MM.1S (cell line): ENCODE data around the gene SPPL3.

Experiments
- EZH2 ChIP-seq: fragments of 300-600 bp; sonication (generic); optimal IDR thresholded peaks from 2 replicates; pipeline ENCODE3; 2017; ENCODE audit warnings: low read depth, mild to moderate bottlenecking, antibody characterized with exemption, low read length, mixed read lengths
- EZH2phosphoT487 ChIP-seq: fragments of 300-600 bp; sonication (generic); IDR thresholded peaks from 2 replicates; pipeline ENCODE4 v1.6.1; 2018; ENCODE audit warnings: antibody characterized with exemption, low read length
- TF ChIP-seq, protein P1 (sequence below): fragments of 300-600 bp; sonication (generic); IDR thresholded peaks from 2 replicates; pipeline ENCODE4 v1.5.1; 2016; ENCODE audit warnings: antibody characterized with exemption, low read length, mixed read lengths

DNA sequence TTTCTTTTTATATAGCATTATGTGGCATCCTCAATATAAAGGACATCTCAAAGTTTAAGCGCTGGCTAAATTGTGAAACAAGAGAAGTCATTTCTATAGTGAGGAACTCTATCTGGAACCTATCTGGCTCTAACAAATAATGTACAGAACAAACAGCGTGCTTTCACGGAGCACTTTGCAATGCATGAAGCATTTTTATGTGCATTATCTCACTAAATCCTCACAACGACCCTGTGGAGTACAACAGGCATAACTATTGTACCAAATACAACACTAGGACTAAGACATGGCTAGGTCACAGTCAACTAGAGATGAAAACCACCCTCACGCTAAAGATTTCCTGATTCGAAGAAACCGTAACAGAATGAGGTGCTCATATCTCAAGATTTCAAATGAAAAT is 8.6 kb downstream of the SPPL3 start:
- TF ChIP-seq, protein P1, sequence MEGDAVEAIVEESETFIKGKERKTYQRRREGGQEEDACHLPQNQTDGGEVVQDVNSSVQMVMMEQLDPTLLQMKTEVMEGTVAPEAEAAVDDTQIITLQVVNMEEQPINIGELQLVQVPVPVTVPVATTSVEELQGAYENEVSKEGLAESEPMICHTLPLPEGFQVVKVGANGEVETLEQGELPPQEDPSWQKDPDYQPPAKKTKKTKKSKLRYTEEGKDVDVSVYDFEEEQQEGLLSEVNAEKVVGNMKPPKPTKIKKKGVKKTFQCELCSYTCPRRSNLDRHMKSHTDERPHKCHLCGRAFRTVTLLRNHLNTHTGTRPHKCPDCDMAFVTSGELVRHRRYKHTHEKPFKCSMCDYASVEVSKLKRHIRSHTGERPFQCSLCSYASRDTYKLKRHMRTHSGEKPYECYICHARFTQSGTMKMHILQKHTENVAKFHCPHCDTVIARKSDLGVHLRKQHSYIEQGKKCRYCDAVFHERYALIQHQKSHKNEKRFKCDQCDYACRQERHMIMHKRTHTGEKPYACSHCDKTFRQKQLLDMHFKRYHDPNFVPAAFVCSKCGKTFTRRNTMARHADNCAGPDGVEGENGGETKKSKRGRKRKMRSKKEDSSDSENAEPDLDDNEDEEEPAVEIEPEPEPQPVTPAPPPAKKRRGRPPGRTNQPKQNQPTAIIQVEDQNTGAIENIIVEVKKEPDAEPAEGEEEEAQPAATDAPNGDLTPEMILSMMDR = no peak
- no peak for TF ChIP-seq EZH2phosphoT487
- no peak for TF ChIP-seq EZH2
